Esophagus squamous epithelium (tissue), 5 donors: ENCODE results near the gene STARD5. TPM values are rescaled to one million over a fixed set of nuclear protein-coding genes. Genes with fewer than 3 reads are reported as not detected.
A peak's percentile ranks its signal among the peaks of the same experiment; 100 is the strongest.

Source experiments
- DNase-seq: peaks from one replicate; lab custom pipeline; 2025; lab: John Stamatoyannopoulos, UW
- H3K27ac ChIP-seq, 4 donors: fragments of 200-600 bp; sonication (generic); one replicate each; pipeline ENCODE4 v1.5.1; 2016 to 2019; ENCODE audit warnings: mild to moderate bottlenecking in 1 of 4
- H3K27me3 ChIP-seq, 4 donors: fragments of 200-600 bp; sonication (generic); 1 replicate in 3 of 4; 2 replicates in 1 of 4; pipeline versions ENCODE4 v1.5.1 to v1.6.0; 2017 to 2021; ENCODE audit warnings: antibody characterized with exemption in 1 of 4
- H3K36me3 ChIP-seq, 3 donors: fragments of 200-600 bp; sonication (generic); one replicate each; pipeline ENCODE4 v1.5.1; 2016 to 2019
- H3K4me1 ChIP-seq, 3 donors: fragments of 200-600 bp; sonication (generic); one replicate each; pipeline ENCODE4 v1.5.1; 2017 to 2019
- H3K4me3 ChIP-seq, 4 donors: fragments of 200-600 bp; sonication (generic); 1 replicate in 3 of 4; 2 replicates in 1 of 4; pipeline ENCODE4 v1.5.1; 2016 to 2019; ENCODE audit warnings: mild to moderate bottlenecking in 2 of 4, moderate library complexity in 1 of 4
- H3K9me3 ChIP-seq, 3 donors: fragments of 200-600 bp; sonication (generic); one replicate each; pipeline ENCODE4 v1.5.1; 2016 to 2019
- POLR2A ChIP-seq, 4 donors: fragments of 450-650 bp; IDR thresholded peaks; one replicate each; pipeline ENCODE4 v1.6.1; 2017; ENCODE audit warnings: antibody characterized with exemption in 4 of 4, mild to moderate bottlenecking in 4 of 4, moderate library complexity in 3 of 4
- WGBS, 2 donors: methylation state at CpG; one replicate each; pipeline ENCODE4 v1.1.5; 2018; 5-methylcytosine and 5-hydroxymethylcytosine counted together
- intact Hi-C: fragments of 100-400 bp; cut with DNase I; formaldehyde crosslinking; loops from one replicate; pipeline ENCODE4 v1.15.0; 2022
- total RNA-seq, 4 donors: library from RNA; depleted of rRNA; stranded (reverse); fragments of >200 nt; gene quantifications; one replicate each; pipeline ENCODE4 v1.1.0, GENCODE V29; 2016
- TF ChIP-seq, protein P1 (sequence below), 6 experiments: fragments of 450-650 bp in 4 of 6; fragments of 200-600 bp in 2 of 6; sonication (generic) in 2 of 6; IDR thresholded peaks; one replicate each; pipeline ENCODE4 v1.5.1; 2016 to 2019; ENCODE audit warnings: antibody characterized with exemption in 6 of 6, mild to moderate bottlenecking in 4 of 6, moderate library complexity in 4 of 6
- donor health status: DM: yes; HTN: yes; CAD: no.

The STARD5 gene
- total RNA-seq, 4 donors from 2014 or later, result 14.9 to 21.2 (median 17.5) TPM

DNA sequence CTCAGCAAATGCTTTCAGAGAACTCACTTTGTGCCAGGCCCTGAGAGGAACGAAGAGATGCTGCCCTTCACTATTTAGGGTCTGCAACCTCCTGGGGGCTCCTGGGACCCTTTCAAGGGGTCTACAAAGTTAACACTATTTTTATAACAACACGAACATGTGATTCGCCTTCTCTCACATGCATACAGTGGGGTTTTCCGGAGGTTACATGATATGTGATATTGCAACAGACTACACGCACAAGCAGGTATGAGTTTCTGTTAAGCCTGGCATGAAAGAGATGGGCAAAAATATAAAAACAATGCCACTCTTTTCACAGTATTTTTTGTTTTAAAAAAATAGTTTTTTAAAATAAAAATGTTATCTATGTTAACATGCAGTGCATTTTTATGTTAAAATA lies 10.3 kb downstream of the STARD5 start:
- no peak for TF ChIP-seq POLR2A (IDR thresholded peaks at IDR 0.05)
- TF ChIP-seq, protein P1, sequence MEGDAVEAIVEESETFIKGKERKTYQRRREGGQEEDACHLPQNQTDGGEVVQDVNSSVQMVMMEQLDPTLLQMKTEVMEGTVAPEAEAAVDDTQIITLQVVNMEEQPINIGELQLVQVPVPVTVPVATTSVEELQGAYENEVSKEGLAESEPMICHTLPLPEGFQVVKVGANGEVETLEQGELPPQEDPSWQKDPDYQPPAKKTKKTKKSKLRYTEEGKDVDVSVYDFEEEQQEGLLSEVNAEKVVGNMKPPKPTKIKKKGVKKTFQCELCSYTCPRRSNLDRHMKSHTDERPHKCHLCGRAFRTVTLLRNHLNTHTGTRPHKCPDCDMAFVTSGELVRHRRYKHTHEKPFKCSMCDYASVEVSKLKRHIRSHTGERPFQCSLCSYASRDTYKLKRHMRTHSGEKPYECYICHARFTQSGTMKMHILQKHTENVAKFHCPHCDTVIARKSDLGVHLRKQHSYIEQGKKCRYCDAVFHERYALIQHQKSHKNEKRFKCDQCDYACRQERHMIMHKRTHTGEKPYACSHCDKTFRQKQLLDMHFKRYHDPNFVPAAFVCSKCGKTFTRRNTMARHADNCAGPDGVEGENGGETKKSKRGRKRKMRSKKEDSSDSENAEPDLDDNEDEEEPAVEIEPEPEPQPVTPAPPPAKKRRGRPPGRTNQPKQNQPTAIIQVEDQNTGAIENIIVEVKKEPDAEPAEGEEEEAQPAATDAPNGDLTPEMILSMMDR (IDR thresholded peaks at IDR 0.05), result no peak
- intact Hi-C loops, result no loop called here
- no peaks in the 10 kb centered on the region for H3K9me3 ChIP-seq
- H3K36me3 ChIP-seq, result peaks cover 6 to 89% (median 21%) of the 10 kb centered on the region in 3 donors
- peak overlapping the region; percentile 71 to 83 (median 78) for H3K27ac ChIP-seq
- WGBS, 2 donors, result 43 to 59% methylated on average over 5 of the region's 5 CpGs
- H3K27me3 ChIP-seq, result no peaks in the 10 kb centered on the region
- DNase-seq, result no peak
- no peak overlapping the region for H3K4me3 ChIP-seq
- H3K4me1 ChIP-seq, result peaks cover 21 to 38% (median 22%) of the 10 kb centered on the region in 3 donors

DNA sequence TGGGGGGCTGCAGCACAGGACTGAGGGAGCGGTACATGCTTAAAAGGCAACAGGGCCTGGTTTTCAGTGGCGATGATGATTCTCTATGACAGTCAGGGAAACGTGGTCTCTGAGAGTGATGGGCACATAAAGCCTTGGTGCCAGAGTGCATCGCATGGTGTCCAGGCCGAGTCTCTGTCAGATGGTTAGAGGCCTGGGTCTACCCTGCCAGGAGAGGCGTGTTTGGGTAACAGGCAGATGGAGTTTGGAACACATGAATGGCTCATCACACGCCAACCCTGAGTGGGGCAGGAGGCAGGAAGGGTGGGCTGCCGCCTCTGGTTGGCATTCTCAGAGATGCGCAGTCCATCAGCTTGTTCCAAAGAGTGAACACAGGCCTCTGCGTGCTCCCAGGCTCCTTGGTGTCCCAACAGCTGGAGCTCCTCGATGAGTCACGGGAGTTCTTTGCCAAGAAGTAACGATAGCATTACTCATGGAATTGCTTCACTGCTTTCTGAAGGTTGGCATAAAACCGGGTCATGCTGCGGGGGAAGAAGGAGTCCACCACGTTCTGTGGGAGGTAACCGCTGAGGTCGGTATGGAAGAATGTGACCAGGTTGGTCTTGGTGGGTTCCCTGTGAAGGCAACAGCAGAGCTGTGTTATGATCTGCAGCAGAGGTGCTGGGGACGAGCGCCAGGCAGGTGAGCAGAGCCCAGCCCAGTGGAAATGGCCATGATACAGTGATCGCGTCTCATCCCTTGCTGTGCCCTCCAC lies 11.0 kb downstream of the STARD5 start:
- TF ChIP-seq POLR2A (IDR thresholded peaks at IDR 0.05), result no peak
- TF ChIP-seq, protein P1 (IDR thresholded peaks at IDR 0.05), result no peak
- no peaks in the 10 kb centered on the region for H3K27me3 ChIP-seq
- WGBS, 2 donors, result 39 to 46% methylated on average over 13 to 19 of the region's 22 CpGs
- H3K36me3 ChIP-seq, result peaks cover 6 to 89% (median 21%) of the 10 kb centered on the region in 3 donors
- no peak overlapping the region for H3K4me3 ChIP-seq
- H3K4me1 ChIP-seq, result peaks cover 21 to 38% (median 22%) of the 10 kb centered on the region in 3 donors
- H3K9me3 ChIP-seq, result no peaks in the 10 kb centered on the region
- peak overlapping the region; percentile 71 to 83 (median 78) for H3K27ac ChIP-seq
- DNase-seq, result no peak
- intact Hi-C loops, result no loop called here

DNA sequence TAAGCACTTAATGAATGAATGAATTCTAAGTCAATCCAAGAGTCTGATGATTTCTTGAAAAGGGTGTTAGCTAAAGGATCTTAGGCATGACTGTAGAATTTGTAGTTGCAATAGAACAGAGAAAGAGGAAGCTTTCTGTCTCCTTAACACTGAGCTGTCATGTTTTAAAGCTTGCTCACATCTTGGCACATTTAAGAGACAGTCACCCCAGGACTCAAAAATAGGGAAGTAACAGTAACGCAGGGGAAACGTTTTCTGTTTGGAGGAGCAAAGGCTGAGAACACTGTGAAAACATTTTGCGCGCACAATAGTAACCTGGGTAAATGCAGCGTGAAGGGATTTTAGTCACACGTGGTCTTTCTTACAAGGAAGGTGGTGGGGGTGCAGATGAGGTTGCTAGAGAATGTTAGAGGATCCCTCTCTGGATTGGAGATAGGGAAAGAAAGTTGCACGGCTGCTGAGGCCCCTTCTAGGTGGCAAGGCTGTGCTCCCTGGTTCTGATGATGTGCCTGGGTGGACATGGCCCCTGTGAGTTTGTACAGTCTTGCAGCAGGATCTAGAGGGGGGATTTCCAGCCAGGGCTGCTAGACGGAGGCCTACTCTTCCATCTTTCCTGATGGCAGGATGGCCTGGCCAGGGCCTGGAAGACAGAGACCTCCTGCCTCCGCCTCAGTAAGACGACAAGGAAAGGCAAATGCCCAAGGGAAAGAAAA lies 12.0 kb downstream of the STARD5 start:
- intact Hi-C loops, result no loop called here
- no peak for DNase-seq
- Histone ChIP-seq H3K27me3 (no peaks in the 10 kb centered on the region), H3K9me3 (no peaks in the 10 kb centered on the region), H3K4me1 (peaks cover 21 to 38% (median 22%) of the 10 kb centered on the region in 3 donors), H3K4me3 (no peak overlapping the region), H3K36me3 (peaks cover 8 to 89% (median 12%) of the 10 kb centered on the region in 3 donors), H3K27ac (peak overlapping the region; percentile 63 to 83 (median 76))
- WGBS, 2 donors, result 78 to 79% methylated on average over 7 to 10 of the region's 10 CpGs
- no peak for TF ChIP-seq POLR2A (IDR thresholded peaks at IDR 0.05)
- TF ChIP-seq, protein P1 (IDR thresholded peaks at IDR 0.05), result no peak

DNA sequence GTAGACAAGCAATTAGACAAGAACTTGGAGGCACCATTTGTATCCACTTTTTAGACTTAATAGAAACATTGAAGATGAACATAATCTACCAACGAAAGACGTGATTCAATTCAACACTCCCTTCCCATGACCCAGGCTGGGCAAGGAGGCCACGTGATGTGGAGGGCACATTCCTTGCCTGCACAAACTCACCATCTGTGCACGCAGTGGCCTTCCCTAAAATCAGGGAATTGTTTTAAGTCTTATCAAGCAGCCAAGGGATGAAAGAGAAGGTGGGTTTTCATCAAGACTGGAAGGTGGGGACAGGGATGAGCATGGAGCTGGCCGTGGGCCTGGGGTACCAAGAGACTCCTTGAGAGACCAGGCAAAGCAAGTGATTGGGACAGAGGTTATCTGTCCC lies 13.5 kb downstream of the STARD5 start:
- intact Hi-C loops, result no loop called here
- peak overlapping the region in 1 of 4 donors; percentile 75 for H3K27ac ChIP-seq
- no peaks in the 10 kb centered on the region for H3K9me3 ChIP-seq
- TF ChIP-seq, protein P1 (IDR thresholded peaks at IDR 0.05), result no peak
- TF ChIP-seq POLR2A (IDR thresholded peaks at IDR 0.05), result no peak
- H3K4me1 ChIP-seq, result peaks cover 21 to 51% (median 22%) of the 10 kb centered on the region in 3 donors
- peaks cover 9 to 89% (median 9%) of the 10 kb centered on the region in 3 donors for H3K36me3 ChIP-seq
- H3K27me3 ChIP-seq, result no peaks in the 10 kb centered on the region
- DNase-seq, result no peak
- H3K4me3 ChIP-seq, result no peak overlapping the region
- WGBS, 2 donors, result 95 to 100% methylated on average over 4 to 5 of the region's 5 CpGs
